HepG2 (cell line): Measurements from ENCODE around the gene FER1L5. TPM values are rescaled to one million over a fixed set of nuclear protein-coding genes. Genes with fewer than 3 reads are reported as not detected.
A peak's percentile ranks its signal among the peaks of the same experiment; 100 is the strongest.

Experiments used
- AGO1 ChIP-seq: fragments of 200-400 bp; formaldehyde crosslinking; IDR thresholded peaks from 2 replicates; pipeline ENCODE4 v1.6.1; 2017; ENCODE audit warnings: mild to moderate bottlenecking, low read depth, low read length, moderate library complexity; ENCODE audit not compliant: poor library complexity, severe bottlenecking
- MEF2D ChIP-seq: sonication (generic); formaldehyde crosslinking; IDR thresholded peaks from 2 replicates; pipeline ENCODE4 v1.5.1; 2020; ENCODE audit warnings: mild to moderate bottlenecking, missing genetic modification reagents
- NCOR1 ChIP-seq: fragments of 200-600 bp; sonication (generic); IDR thresholded peaks from 2 replicates; pipeline ENCODE4 v1.7.0; 2017; ENCODE audit warnings: antibody characterized with exemption, low read length, borderline replicate concordance
- TEAD3 ChIP-seq: optimal IDR thresholded peaks from 2 replicates; pipeline ENCODE3; 2016; ENCODE audit warnings: borderline replicate concordance
- YEATS4 ChIP-seq: sonication (generic); formaldehyde crosslinking; IDR thresholded peaks from 2 replicates; pipeline ENCODE4 v1.4.0; 2020; ENCODE audit warnings: missing genetic modification reagents, borderline replicate concordance
- ZNF207 ChIP-seq: fragments of 450-650 bp; IDR thresholded peaks from 2 replicates; pipeline ENCODE4 v1.6.1; 2016; ENCODE audit warnings: antibody characterized with exemption, borderline replicate concordance
- ZNF333 ChIP-seq: sonication (generic); formaldehyde crosslinking; IDR thresholded peaks from 2 replicates; pipeline ENCODE4 v1.4.0; 2020; ENCODE audit warnings: mild to moderate bottlenecking, missing genetic modification reagents, borderline replicate concordance
- ZSCAN25 ChIP-seq: sonication (generic); formaldehyde crosslinking; IDR thresholded peaks from 2 replicates; pipeline ENCODE4 v1.8.0; 2022; ENCODE audit warnings: mild to moderate bottlenecking, missing genetic modification reagents
- polyA plus RNA-seq, 8 experiments: library from polyadenylated mRNA; depleted of rRNA in 3 of 8; stranded (reverse) in 7 of 8; unstranded in 1 of 8; fragments of >200 nt; fragmentation: Illumina TruSeq in 4 of 8; extraction: Trizol in 4 of 8; gene quantifications; 2 replicates each; pipeline versions ENCODE4 v1.2.1 to v1.2.3, GENCODE V29; 2011 to 2016; ENCODE audit warnings: low read depth in 4 of 8, missing spikeins in 1 of 8, mixed read lengths in 1 of 8; ENCODE audit not compliant: insufficient read depth in 1 of 8
- total RNA-seq, 5 experiments: library from RNA; depleted of rRNA; stranded (reverse); fragments of >200 nt; fragmentation: Illumina TruSeq; extraction: Trizol; gene quantifications; 2 replicates each; pipeline ENCODE4 v1.2.3, GENCODE V29; 2016; ENCODE audit warnings: low read depth in 1 of 5
- TF ChIP-seq, protein P1 (sequence below): sonication (generic); formaldehyde crosslinking; IDR thresholded peaks from 2 replicates; pipeline ENCODE4 v1.4.0; 2020; ENCODE audit warnings: missing genetic modification reagents, borderline replicate concordance
- TF ChIP-seq, protein P2 (sequence below): IDR thresholded peaks from 2 replicates; pipeline ENCODE4 v1.6.1; 2018; ENCODE audit warnings: missing genetic modification reagents, mild to moderate bottlenecking, missing compliant biosample characterization

Gene FER1L5
- total and polyA plus RNA-seq, 2 of the 13 experiments (the other 11 are each of a cell fraction or from before 2014, with no cell fraction given): 0.02 to 0.08 TPM

- TF ChIP-seq, protein P1, sequence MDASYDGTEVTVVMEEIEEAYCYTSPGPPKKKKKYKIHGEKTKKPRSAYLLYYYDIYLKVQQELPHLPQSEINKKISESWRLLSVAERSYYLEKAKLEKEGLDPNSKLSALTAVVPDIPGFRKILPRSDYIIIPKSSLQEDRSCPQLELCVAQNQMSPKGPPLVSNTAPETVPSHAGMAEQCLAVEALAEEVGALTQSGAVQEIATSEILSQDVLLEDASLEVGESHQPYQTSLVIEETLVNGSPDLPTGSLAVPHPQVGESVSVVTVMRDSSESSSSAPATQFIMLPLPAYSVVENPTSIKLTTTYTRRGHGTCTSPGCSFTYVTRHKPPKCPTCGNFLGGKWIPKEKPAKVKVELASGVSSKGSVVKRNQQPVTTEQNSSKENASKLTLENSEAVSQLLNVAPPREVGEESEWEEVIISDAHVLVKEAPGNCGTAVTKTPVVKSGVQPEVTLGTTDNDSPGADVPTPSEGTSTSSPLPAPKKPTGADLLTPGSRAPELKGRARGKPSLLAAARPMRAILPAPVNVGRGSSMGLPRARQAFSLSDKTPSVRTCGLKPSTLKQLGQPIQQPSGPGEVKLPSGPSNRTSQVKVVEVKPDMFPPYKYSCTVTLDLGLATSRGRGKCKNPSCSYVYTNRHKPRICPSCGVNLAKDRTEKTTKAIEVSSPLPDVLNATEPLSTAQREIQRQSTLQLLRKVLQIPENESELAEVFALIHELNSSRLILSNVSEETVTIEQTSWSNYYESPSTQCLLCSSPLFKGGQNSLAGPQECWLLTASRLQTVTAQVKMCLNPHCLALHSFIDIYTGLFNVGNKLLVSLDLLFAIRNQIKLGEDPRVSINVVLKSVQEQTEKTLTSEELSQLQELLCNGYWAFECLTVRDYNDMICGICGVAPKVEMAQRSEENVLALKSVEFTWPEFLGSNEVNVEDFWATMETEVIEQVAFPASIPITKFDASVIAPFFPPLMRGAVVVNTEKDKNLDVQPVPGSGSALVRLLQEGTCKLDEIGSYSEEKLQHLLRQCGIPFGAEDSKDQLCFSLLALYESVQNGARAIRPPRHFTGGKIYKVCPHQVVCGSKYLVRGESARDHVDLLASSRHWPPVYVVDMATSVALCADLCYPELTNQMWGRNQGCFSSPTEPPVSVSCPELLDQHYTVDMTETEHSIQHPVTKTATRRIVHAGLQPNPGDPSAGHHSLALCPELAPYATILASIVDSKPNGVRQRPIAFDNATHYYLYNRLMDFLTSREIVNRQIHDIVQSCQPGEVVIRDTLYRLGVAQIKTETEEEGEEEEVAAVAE (CRISPR knock-in tag): no peak
- TF ChIP-seq, protein P2, sequence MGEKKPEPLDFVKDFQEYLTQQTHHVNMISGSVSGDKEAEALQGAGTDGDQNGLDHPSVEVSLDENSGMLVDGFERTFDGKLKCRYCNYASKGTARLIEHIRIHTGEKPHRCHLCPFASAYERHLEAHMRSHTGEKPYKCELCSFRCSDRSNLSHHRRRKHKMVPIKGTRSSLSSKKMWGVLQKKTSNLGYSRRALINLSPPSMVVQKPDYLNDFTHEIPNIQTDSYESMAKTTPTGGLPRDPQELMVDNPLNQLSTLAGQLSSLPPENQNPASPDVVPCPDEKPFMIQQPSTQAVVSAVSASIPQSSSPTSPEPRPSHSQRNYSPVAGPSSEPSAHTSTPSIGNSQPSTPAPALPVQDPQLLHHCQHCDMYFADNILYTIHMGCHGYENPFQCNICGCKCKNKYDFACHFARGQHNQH (CRISPR knock-in tag): no peak
- TF ChIP-seq ZSCAN25 (CRISPR knock-in tag) (no peak), YEATS4 (CRISPR knock-in tag) (no peak), AGO1 (no peak), ZNF207 (no peak), ZNF333 (CRISPR knock-in tag) (no peak), TEAD3 (CRISPR knock-in tag) (peak; percentile 8), NCOR1 (no peak), MEF2D (CRISPR knock-in tag) (no peak)
These were observed 47.9 kb downstream of the FER1L5 start (continued) for GRCh38 chr2:96690306-96691021.
